Thyroid gland (tissue), 4 donors: ENCODE measurements around the gene PTPMT1.

Experiments
- CTCF ChIP-seq, 6 experiments: fragments of 200-600 bp in 3 of 6; fragments of 450-650 bp in 3 of 6; sonication (generic) in 3 of 6; IDR thresholded peaks; one replicate each; pipeline ENCODE4 v1.5.1; 2016 to 2019; ENCODE audit warnings: antibody characterized with exemption in 6 of 6, mild to moderate bottlenecking in 2 of 6, inconsistent platforms in 1 of 6, moderate library complexity in 1 of 6
- POLR2A ChIP-seq, 2 donors: fragments of 450-650 bp; IDR thresholded peaks; one replicate each; pipeline ENCODE4 v1.6.1; 2017; ENCODE audit warnings: antibody characterized with exemption in 2 of 2, mild to moderate bottlenecking in 2 of 2, moderate library complexity in 1 of 2

- no peak for TF ChIP-seq CTCF (IDR thresholded peaks at IDR 0.05)
- TF ChIP-seq POLR2A (IDR thresholded peaks at IDR 0.05), result no peak
Observed at GRCh38 chr11:47536915-47537314, 28.5 kb upstream of the PTPMT1 start.
